Measurements from ENCODE around the gene TTC23L.
"Not testable (repeated sequence)": the region's sequence is repeated elsewhere in the genome, so short reads cannot be mapped to it uniquely, and the experiment has no call there.

TTC23L gene

DNA sequence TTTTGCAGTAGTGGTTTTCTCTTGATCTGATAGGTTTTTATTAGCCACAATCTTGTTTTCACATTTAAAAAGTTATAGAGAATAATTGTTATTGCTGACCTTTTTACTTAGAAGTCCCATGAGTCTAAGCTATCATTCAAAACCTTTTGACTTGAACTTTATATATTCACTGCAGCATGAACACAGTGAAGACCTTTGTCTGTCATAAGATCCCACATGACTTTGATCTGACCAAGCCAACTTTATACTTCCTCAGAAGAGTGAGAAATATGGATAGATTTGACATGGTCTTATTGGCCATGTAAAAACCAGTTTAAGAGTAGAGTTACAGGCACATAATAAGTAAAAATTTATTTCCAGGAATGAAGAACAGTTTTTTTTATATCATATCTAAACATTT, 42.3 kb downstream of the TTC23L start:
- DNase-seq, result no peak

DNA sequence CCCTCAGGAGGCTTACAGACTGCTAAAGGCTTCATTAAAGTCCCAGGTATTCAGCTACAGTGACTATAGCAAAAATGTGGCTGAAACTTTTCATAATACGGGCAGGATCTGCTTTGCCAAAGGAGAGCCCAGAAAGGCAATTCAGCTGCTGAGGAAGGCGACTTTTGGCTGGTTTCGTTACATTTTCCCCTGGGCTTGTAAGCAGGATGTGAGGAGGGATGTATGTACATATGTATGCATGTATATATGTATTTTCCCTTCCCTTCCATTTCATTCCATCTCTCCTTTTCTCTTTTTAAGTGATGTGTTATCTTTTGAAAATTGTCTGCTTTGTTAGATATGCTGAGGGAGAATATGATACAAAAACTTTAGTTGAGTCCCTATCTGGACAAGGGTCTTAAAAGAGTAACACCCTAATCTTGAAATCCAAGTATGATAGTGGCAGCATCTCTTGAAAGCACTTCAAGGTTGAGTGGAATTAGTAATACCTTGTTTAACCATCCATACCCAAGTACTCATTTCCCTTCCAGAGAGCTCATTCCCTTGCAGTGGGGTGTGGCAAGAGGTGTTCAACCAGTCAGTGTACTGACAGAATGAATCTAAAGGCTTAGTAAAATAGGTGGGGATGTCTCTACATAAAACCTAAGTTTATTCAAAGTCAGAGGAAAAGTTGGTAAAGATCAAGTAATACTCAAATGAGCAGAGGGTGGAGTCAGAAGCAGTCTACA, 47.6 kb downstream of the TTC23L start:
- DNase-seq, result no peak

DNA sequence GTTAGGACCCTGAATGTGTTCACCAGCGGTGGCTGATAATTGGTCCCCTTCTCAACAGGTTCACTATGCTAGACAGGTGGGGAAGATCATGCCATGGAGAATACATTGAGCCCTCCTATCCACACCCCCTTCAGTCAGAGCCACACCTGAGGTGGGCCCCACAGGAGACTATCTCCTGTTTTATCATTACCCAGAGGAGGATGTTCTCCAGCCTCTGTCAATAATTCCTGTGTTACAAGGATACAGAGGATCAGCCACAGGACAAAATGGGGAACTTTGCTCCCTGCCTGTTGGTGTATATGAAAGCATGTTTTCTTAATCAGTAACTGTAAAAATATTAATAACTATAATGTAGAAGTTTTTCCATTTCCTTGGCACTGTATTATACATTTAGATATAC, 50.4 kb downstream of the TTC23L start:
- DNase-seq, result no peak

DNA sequence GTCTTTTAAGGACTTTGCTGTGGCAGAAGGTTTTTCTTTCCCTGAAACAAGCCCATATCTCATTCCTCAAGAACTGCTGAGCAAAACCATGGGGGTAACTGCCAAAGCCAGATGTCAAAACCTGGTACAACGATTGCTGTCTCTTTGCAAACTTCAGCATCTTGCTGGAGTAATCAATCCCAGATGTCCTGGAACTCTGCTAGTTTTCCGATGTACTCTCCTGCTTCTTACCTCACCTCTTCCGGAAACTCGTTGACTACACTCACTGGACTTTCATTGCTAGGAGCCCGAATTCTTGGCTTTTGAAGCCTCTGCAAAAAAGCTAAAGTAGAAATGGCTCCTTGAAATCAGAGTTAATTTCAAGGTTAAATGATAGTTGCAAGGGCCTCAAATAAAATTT, 53.0 kb downstream of the TTC23L start:
- no peak for DNase-seq

DNA sequence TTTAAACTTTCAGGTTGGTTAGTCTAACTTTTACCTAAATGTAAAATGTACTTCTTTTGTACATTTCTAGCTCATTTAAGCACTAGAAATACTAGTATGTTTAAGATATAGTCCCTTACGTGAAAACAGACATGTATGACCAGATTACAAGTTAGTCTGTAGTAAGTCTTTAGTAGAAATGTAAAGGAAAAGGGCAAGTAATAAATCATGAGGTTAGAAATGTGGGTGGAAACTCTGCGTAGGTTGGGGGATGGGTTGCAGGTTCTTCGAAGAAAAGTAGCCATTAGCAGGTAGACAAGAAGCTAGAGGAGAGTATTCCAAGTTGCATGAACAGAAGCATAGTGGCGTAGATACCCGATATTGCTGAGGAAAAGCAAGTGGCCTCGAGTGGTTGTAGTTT, 53.5 kb downstream of the TTC23L start:
- no peak for DNase-seq

GRCh38 chr5:34894716-34895115, 55.8 kb downstream of the TTC23L start:
- no peak for DNase-seq

GRCh38 chr5:34895641-34896419, 56.9 kb downstream of the TTC23L start:
- no peak for DNase-seq

DNA sequence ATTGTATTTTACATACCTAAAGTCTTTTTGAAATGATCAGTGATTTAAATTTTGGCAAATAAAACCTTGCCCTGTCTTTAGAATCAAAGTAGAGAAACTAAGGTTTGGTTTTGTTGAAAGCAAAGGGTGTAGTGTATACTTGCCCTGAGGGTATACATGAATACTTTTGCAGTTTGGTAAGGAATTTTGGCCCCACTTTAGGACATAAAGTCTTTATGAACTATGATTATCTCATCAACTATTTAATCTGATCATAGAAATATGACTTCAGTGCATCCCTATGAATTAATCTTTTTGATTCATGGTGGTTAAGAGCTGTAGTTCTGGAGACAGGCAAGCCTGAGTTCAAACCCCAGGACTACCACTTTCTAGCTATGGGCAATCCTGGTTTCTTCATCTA, 58.7 kb downstream of the TTC23L start:
- no peak for DNase-seq

DNA sequence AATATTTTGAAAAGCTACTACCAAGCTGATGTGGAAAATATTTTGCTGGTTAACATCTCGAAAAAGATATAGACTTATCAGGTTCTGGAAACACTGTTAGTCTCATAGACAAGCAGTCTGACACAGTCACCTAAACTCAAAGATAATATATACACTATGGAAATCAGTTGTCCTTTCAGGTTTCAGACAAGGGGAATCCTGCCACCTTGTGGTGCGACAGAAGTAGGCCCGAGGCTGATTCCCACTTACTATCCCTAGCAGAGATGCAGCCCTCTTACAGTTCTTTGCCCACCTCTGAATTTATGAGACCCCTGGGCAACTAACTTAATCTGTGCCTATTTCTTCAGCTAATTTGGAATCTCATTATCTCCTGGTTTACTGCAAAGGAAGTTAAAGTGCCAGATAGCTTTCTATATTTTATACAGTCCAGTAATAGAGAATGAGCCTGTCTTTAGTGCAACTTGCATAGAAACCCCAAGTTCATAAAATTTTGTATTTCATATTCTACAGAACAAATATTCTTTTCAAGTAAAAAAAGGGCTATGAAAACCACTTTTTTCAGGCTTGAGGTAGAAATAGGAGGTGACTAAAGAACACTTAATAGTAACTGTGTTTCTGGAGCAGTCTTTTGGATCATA, 59.4 kb downstream of the TTC23L start:
- peak; percentile 62 for DNase-seq

- DNase-seq, result no peak
Observed at GRCh38 chr5:34899066-34899465, 60.1 kb downstream of the TTC23L start.

GRCh38 chr5:34900652-34901051, 61.7 kb downstream of the TTC23L start:
- no peak for DNase-seq

DNA sequence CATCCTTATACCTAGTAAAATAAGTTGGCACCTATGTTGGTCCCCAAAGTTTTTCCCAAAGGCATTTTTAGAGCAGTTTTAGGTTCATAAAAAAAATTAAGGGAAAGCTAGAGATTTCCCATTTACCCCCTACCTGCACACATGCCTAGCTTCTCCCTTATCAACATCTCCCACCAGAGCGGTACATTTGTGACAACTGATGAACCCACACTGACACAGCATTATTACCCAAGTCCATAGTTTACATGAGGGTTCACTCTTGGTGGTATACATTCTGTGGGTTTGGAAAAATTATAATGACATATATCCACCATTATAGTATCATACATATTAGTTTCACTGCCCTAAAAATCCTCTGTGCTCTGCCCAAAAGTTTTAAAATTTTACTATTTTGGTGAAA, 64.3 kb downstream of the TTC23L start:
- no peak for DNase-seq

GRCh38 chr5:34905564-34905963, 66.6 kb downstream of the TTC23L start:
- DNase-seq, result no peak

DNA sequence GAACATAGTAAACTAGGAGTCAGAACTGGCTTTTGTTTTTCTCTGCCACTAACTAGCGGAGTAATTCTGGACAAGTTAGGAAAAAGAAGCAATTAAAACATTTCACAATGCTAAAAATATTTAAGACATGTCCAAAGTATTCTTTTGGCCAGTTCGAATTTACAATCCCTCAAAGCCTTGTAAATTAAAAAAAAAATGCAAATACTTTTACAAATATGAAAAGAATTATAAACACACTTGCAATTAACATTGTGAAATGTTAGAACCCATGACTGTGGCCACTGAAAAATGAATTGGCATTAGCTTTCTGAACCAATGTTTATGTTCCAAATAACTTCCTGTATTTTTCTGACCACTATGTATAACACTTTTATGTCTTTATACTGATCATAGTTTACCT, 74.1 kb downstream of the TTC23L start:
- DNase-seq, result no peak

GRCh38 chr5:34914671-34915138, 75.7 kb downstream of the TTC23L start:
- DNase-seq, result peak; percentile 4

DNA sequence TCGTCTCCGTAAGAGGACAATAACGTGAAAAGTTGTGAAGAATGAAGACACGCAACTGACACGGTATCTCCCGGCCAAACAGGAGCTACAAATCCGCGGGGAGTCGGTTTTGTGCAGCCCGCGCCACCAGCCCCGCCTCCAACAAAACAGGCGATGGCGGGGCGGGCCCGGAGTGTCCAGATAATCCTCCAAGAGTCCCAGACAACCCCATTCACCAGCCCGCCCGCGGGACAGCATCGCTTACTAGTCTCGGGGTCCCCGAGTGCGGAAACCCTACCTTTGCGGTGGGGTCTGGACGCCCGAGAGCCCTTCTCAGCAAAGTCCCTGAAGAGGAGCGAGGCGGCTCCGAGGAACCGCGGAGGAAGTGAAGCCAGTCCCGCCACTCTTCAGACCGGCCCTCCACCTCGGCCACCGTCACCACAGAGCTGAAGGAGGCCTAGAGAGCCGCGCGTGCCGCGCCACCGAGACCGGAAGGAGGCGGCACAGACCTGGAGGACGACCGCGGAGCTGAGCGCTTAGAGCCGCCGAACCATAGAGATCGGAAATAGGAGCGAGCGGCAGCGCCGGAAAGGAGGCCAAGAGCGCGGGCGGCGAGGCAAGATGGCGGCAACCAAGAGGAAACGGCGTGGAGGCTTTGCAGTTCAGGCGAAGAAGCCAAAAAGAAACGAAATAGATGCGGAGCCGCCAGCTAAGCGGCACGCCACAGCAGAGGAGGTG, 76.3 kb downstream of the TTC23L start, which contains the start of the genes BRIX1 and RAD1:
BRIX1 (plus strand) TSS at position 573 of the 717 bp plus-strand sequence; CDS start at position 601, 28 bp downstream.
RAD1 (minus strand) TSS at position 366 of the 717 bp plus-strand sequence. CDS start 612 bp downstream, outside the sequence.
- DNase-seq, result peak; percentile 91

DNA sequence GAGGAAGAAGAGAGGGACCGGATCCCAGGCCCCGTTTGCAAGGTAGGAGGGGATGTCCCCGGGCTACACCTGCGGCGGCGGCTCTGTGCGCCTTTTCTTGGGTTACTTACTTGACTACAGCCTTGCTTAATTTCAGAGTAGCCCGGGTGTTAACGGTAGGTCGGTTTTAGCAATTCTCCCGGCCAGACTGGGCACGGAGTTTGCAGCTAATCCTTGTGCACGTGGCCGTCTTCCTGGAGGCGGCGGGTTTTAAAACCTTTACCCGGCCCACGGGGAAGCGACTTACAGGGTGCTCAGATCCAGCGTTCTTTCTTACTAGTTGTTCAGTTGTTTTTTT, 76.9 kb downstream of the TTC23L start:
- no peak for DNase-seq

- DNase-seq, result no peak
Observed at GRCh38 chr5:34916518-34916917, 77.6 kb downstream of the TTC23L start.

DNA sequence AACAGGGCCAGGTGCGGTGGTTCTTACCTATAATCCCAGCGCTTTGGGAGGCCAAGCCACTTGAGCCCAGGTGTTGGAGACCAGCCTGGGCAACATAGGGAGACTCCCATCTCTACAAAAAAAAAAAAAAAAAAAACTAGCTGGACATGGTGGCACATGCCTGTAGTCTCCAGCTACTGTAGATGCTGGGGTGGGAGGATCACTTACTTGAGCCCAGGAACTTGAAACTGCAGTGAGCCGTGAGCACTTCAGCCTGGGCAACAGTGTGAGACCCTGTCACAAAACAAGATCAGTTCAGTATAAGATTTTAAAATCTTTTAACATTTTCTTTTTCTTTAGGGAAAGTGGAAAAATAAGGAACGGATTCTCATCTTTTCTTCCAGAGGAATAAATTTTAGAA, 79.1 kb downstream of the TTC23L start:
- DNase-seq, result no peak

DNA sequence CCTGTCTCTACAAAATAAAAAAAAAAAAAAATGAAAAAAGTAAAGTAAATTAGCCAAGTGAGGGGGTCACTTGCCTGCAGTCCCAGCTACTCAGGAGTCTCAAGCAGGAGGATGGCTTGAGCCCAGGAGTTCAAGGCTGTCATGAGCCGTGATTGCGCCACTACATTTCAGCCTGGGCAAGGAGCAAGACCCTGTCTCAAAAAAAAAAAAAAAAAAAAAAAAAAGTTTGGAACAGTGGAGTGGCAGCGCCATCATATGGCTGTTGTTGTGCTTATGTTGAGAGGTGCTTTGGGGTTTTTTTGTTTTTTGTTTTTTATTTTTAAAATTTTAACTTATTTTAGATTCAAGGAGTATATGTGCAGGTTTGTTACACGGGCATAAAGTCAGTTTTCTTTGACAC, 80.1 kb downstream of the TTC23L start:
- DNase-seq, result no peak

- not testable (repeated sequence) for DNase-seq
Observed at GRCh38 chr5:34923256-34923655, 84.3 kb downstream of the TTC23L start.

DNA sequence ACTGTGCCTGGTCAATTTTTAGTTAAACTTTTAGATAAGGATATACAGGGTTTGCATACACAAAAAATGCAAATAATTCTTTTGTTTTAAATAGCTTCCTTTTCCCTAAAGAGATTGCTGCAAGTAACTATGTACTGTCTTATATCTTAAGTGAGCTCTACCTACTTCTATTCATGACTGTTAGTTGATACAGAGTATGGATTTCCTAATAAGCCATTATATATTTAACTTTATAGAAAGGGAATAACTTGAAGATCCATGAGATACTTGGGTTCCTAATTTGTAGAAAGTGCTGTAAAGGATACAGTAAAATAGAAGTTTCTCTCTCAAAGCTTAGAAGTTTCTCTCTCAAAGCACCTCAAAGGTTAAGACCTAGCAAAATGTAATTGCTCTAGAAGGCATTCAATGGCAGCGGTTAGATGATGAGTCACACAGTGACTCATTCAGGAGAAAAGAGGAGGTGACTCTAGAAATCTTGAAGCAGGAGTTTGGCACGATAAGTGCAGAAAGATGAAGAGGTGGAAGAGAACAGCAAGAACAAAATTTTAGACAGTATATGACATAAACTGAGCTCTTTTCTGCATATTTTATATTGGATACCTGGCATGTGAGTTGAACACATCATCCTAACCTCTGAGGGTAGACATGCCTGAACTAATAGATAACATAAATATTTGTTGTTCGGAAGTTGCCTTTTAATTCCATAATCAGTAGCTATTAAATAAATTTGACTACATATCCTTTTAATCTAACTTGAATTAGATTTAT, 84.9 kb downstream of the TTC23L start:
- no peak for DNase-seq

GRCh38 chr5:34924462-34924765, 85.5 kb downstream of the TTC23L start:
- no peak for DNase-seq
